ENCODE data around the gene SGSM1.

The SGSM1 gene

GRCh38 chr22:24791362-24791761, 14.6 kb upstream of the SGSM1 start:
- H3K4me3 ChIP-seq (ENCODE audit: low read depth, low read length) = no peak overlapping the region
- TF ChIP-seq CTCF (IDR thresholded peaks at IDR 0.05; ENCODE audit: low read depth, low read length) = no peak

GRCh38 chr22:24796056-24796455, 10.0 kb upstream of the SGSM1 start:
- TF ChIP-seq CTCF (IDR thresholded peaks at IDR 0.05; ENCODE audit: low read depth, low read length) = no peak
- no peak overlapping the region for H3K4me3 ChIP-seq (ENCODE audit: low read depth, low read length)

- TF ChIP-seq CTCF (IDR thresholded peaks at IDR 0.05; ENCODE audit: low read depth, low read length) = no peak
- H3K4me3 ChIP-seq (ENCODE audit: low read depth, low read length) = no peak overlapping the region
These were observed 9.2 kb upstream of the SGSM1 start for GRCh38 chr22:24796860-24797259.

GRCh38 chr22:24801901-24802465, 4.0 kb upstream of the SGSM1 start:
- TF ChIP-seq CTCF (IDR thresholded peaks at IDR 0.05; ENCODE audit: low read depth, low read length) = no peak
- no peak overlapping the region for H3K4me3 ChIP-seq (ENCODE audit: low read depth, low read length)

- TF ChIP-seq CTCF (IDR thresholded peaks at IDR 0.05; ENCODE audit: low read depth, low read length) = peak; percentile 91
- no peak overlapping the region for H3K4me3 ChIP-seq (ENCODE audit: low read depth, low read length)
These were observed 2.9 kb upstream of the SGSM1 start for GRCh38 chr22:24803064-24803542.

- no peak overlapping the region for H3K4me3 ChIP-seq (ENCODE audit: low read depth, low read length)
- TF ChIP-seq CTCF (IDR thresholded peaks at IDR 0.05; ENCODE audit: low read depth, low read length) = no peak
These were observed 621 bp downstream of the SGSM1 start for GRCh38 chr22:24806663-24807001.

GRCh38 chr22:24807284-24807950, 1.4 kb downstream of the SGSM1 start:
- H3K4me3 ChIP-seq (ENCODE audit: low read depth, low read length) = no peak overlapping the region
- TF ChIP-seq CTCF (IDR thresholded peaks at IDR 0.05; ENCODE audit: low read depth, low read length) = no peak
